Measurements from ENCODE around the gene SPARCL1. TPM values are rescaled to one million over a fixed set of nuclear protein-coding genes. Genes with fewer than 3 reads are reported as not detected.

SPARCL1 gene
- total and polyA plus RNA-seq, 2 experiments from 2014 or later: 15.2 to 45.4 TPM

DNA sequence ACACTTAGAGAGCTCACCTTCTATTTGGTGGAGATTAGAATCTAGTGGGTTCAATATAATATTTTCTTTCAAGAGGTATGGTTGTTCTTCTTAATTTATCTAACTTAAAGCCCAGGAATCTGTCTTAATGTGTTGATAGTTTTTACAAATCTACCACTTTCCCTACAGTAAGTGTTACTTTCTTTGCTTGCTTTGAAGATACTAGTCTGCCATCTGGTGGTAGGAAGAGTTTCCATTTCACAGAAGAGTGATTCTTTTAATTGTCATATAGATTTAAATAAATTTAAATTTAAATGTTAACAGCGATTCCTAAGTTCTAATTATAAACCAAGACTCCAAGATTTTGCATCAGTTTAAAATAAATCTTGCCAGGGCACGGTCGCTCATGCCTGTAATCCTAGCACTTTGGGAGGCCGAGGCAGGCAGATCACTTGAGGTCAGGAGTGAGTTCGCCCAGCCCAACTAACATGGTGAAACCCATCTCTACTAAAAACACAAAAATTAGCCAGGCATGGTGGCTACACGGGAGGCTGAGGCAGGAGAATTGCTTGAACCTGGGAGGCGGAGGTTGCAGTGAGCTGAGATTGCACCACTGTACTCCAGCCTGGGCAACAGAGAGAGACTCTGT is 63.3 kb downstream of the SPARCL1 start:
- Histone ChIP-seq H3K27me3 (no peaks in the 10 kb centered on the region), H4K20me1 (ENCODE audit: insufficient read depth, poor library complexity, severe bottlenecking) (no peaks in the 10 kb centered on the region), H3K9me2 (replicated peaks; ENCODE audit: insufficient read depth) (no peaks in the 10 kb centered on the region), H3K4me2 (no peak overlapping the region), H3K27ac (no peak overlapping the region), H3K36me3 (replicated peaks; ENCODE audit: insufficient read depth, low read depth) (no peaks in the 10 kb centered on the region), H3K79me2 (no peaks in the 10 kb centered on the region), H2AFZ (no peak overlapping the region), H3K9me3 (ENCODE audit: low read depth) (no peaks in the 10 kb centered on the region), H3K4me1 (ENCODE audit: insufficient read depth) (no peaks in the 10 kb centered on the region), H3K4me3 (no peak overlapping the region)
- 62% methylated on average over 7 of the region's 7 CpGs for WGBS (ENCODE audit: low lambda C conversion rate, missing lambda C conversion rate)
- DNase-seq (ENCODE audit: low spot score): peak; percentile 55
- TF ChIP-seq, protein P1, sequence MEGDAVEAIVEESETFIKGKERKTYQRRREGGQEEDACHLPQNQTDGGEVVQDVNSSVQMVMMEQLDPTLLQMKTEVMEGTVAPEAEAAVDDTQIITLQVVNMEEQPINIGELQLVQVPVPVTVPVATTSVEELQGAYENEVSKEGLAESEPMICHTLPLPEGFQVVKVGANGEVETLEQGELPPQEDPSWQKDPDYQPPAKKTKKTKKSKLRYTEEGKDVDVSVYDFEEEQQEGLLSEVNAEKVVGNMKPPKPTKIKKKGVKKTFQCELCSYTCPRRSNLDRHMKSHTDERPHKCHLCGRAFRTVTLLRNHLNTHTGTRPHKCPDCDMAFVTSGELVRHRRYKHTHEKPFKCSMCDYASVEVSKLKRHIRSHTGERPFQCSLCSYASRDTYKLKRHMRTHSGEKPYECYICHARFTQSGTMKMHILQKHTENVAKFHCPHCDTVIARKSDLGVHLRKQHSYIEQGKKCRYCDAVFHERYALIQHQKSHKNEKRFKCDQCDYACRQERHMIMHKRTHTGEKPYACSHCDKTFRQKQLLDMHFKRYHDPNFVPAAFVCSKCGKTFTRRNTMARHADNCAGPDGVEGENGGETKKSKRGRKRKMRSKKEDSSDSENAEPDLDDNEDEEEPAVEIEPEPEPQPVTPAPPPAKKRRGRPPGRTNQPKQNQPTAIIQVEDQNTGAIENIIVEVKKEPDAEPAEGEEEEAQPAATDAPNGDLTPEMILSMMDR (IDR thresholded peaks at IDR 0.05; ENCODE audit: poor library complexity): peak; percentile 90
- no peak for TF ChIP-seq EZH2phosphoT487 (IDR thresholded peaks at IDR 0.05; ENCODE audit: low read depth, severe bottlenecking, unreplicated experiment)

DNA sequence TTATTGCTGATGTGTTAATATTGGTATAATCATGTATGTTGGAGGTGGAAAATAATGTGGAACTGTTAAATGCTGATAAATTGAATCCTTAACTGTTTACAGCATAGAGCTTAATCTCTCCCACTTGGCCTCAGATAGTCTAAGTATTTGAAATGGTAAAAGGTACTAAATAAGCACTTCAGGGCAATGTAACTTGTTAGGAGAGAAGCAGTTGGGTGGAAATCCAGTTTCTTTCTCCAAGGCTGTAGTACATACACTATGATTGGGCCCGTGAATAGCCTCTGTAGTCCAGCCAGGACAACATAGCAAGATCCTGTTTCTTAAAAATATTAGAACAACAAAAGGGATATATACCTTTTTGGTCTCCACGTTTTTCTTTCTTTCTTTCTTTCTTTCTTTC is 67.1 kb downstream of the SPARCL1 start:
- Histone ChIP-seq H3K4me2 (no peak overlapping the region), H3K4me3 (no peak overlapping the region), H3K27me3 (no peaks in the 10 kb centered on the region), H3K27ac (no peak overlapping the region), H3K9me2 (replicated peaks; ENCODE audit: insufficient read depth) (no peaks in the 10 kb centered on the region), H3K4me1 (ENCODE audit: insufficient read depth) (peaks cover under 1% of the 10 kb centered on the region), H3K36me3 (replicated peaks; ENCODE audit: insufficient read depth, low read depth) (peaks cover 5% of the 10 kb centered on the region), H3K79me2 (peaks cover 3% of the 10 kb centered on the region), H4K20me1 (ENCODE audit: insufficient read depth, poor library complexity, severe bottlenecking) (no peaks in the 10 kb centered on the region), H3K9me3 (ENCODE audit: low read depth) (no peaks in the 10 kb centered on the region), H2AFZ (no peak overlapping the region)
- TF ChIP-seq EZH2phosphoT487 (IDR thresholded peaks at IDR 0.05; ENCODE audit: low read depth, severe bottlenecking, unreplicated experiment) (no peak), EZH2 (IDR thresholded peaks at IDR 0.05; ENCODE audit: borderline replicate concordance) (no peak)
- TF ChIP-seq, protein P1 (IDR thresholded peaks at IDR 0.05; ENCODE audit: poor library complexity): no peak
- DNase-seq (ENCODE audit: low spot score): no peak
- WGBS (ENCODE audit: low lambda C conversion rate, missing lambda C conversion rate): 95% methylated on average over 2 of the region's 2 CpGs

DNA sequence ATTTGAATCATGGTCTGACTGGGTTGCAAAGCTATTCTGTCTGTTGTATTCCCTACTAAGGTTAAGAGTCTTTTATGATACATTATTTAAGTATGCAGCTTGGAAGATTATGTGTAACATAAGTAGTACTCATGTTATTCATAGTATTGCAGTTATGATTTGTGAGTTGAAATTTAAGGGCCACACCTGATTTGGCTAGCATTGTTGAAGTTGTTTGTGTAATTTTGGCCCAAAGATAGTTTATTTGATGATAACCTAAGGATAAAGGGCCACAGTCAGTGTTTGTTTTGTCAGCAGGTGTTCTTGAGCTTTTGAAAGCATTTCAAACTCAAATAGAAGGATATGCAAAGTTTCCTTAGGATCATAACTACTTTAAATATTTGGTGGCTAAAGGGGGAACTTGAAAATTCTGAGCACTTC is 67.9 kb downstream of the SPARCL1 start:
- Histone ChIP-seq H3K36me3 (replicated peaks; ENCODE audit: insufficient read depth, low read depth) (peaks cover 5% of the 10 kb centered on the region), H3K27me3 (no peaks in the 10 kb centered on the region), H3K4me3 (no peak overlapping the region), H3K9me2 (replicated peaks; ENCODE audit: insufficient read depth) (no peaks in the 10 kb centered on the region), H3K9me3 (ENCODE audit: low read depth) (no peaks in the 10 kb centered on the region), H3K79me2 (peaks cover 3% of the 10 kb centered on the region), H2AFZ (no peak overlapping the region), H4K20me1 (ENCODE audit: insufficient read depth, poor library complexity, severe bottlenecking) (no peaks in the 10 kb centered on the region), H3K27ac (no peak overlapping the region), H3K4me2 (no peak overlapping the region), H3K4me1 (ENCODE audit: insufficient read depth) (peaks cover 5% of the 10 kb centered on the region)
- no peak for DNase-seq (ENCODE audit: low spot score)
- TF ChIP-seq, protein P1 (IDR thresholded peaks at IDR 0.05; ENCODE audit: poor library complexity): no peak
- TF ChIP-seq EZH2 (IDR thresholded peaks at IDR 0.05; ENCODE audit: borderline replicate concordance) (no peak), EZH2phosphoT487 (IDR thresholded peaks at IDR 0.05; ENCODE audit: low read depth, severe bottlenecking, unreplicated experiment) (no peak)

All from hepatocyte (in vitro differentiated cells).